ENCODE data around the gene LIN7C. TPM values are rescaled to one million over a fixed set of nuclear protein-coding genes. Genes with fewer than 3 reads are reported as not detected.

The LIN7C gene, protein sequence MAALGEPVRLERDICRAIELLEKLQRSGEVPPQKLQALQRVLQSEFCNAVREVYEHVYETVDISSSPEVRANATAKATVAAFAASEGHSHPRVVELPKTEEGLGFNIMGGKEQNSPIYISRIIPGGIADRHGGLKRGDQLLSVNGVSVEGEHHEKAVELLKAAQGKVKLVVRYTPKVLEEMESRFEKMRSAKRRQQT
- polyA plus RNA-seq (115 and 131 TPM in 2 replicates), polyA minus RNA-seq (231 and 253 TPM in 2 replicates)

DNA sequence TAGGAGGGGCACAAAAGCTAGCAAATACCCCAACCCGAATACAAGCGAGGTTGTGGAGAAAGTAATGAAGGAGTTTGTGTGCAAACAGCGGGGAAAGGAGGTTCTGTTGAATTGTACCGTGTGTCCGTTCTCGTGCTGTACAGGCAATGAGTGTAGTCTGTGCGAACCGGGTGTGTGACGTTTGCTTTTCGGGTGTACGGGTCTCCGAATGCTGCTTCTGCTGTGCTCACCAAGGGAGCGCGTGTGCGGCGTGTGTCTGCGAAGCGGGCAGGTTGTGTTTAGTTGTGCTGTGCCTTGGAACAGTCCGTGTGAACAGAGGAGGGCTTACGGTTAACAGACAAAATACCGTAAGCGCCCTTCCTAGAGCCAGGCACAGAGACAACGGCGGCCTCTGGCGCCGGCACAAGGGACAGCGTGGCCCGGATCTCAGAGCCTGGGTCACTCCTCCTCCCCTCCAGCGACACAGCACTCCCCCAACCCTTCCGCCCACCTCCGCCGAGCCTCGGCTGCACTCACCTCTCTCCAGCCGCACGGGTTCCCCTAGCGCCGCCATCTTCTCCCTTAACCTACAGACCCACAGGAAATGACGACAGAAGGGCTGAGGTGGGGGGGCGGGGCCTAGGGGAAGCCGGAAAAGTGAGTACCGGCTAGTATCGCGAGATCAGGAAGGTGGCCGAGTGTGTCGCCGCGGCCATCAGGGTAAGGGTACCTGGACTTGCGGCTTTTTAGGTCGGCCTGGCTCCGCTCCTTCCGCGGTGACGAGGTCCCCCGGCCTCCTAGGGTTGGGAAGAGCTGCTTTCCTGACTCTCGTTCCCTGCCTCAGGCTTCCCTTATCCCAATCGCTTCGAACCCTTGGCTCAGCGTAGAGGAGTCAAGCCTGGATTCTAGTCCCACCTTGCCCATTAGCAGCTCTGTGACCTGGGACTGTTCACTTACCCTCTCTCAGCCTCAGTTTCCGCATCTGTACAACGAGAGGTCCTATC is at the start of gene LIN7C:
Gene LIN7C, minus strand, starts transcription at position 570 of the 983 bp plus-strand sequence. Its CDS starts 17 bp downstream, at position 553.
- H3K9me3 ChIP-seq (ENCODE audit: low read length): no peaks in the 10 kb centered on the region
- no peaks in the 10 kb centered on the region for H3K36me3 ChIP-seq (ENCODE audit: insufficient read depth, low read length)
- H3F3A ChIP-seq (ENCODE audit: insufficient read depth, low read length, poor library complexity, severe bottlenecking): peaks cover 2% of the 10 kb centered on the region
- H3K27ac ChIP-seq (ENCODE audit: low read length): peak within 1 kb of the TSS; percentile 95
- H3K27me3 ChIP-seq (ENCODE audit: insufficient read depth, low read depth, low read length): no peaks in the 10 kb centered on the region
- TF ChIP-seq EP300 (conservative IDR thresholded peaks at IDR 0.05; ENCODE audit: poor library complexity, severe bottlenecking): peak; percentile 45
- peak; percentile 49 for TF ChIP-seq CTCF (IDR thresholded peaks at IDR 0.05; ENCODE audit: poor library complexity, severe bottlenecking)
- peak; percentile 99 for TF ChIP-seq POLR2AphosphoS5 (IDR thresholded peaks at IDR 0.05)
- TF ChIP-seq MXI1 (conservative IDR thresholded peaks at IDR 0.05; ENCODE audit: poor library complexity, severe bottlenecking): peak; percentile 88
- peak; percentile 16 for TF ChIP-seq RAD21 (conservative IDR thresholded peaks at IDR 0.05)
- TF ChIP-seq, protein P1, sequence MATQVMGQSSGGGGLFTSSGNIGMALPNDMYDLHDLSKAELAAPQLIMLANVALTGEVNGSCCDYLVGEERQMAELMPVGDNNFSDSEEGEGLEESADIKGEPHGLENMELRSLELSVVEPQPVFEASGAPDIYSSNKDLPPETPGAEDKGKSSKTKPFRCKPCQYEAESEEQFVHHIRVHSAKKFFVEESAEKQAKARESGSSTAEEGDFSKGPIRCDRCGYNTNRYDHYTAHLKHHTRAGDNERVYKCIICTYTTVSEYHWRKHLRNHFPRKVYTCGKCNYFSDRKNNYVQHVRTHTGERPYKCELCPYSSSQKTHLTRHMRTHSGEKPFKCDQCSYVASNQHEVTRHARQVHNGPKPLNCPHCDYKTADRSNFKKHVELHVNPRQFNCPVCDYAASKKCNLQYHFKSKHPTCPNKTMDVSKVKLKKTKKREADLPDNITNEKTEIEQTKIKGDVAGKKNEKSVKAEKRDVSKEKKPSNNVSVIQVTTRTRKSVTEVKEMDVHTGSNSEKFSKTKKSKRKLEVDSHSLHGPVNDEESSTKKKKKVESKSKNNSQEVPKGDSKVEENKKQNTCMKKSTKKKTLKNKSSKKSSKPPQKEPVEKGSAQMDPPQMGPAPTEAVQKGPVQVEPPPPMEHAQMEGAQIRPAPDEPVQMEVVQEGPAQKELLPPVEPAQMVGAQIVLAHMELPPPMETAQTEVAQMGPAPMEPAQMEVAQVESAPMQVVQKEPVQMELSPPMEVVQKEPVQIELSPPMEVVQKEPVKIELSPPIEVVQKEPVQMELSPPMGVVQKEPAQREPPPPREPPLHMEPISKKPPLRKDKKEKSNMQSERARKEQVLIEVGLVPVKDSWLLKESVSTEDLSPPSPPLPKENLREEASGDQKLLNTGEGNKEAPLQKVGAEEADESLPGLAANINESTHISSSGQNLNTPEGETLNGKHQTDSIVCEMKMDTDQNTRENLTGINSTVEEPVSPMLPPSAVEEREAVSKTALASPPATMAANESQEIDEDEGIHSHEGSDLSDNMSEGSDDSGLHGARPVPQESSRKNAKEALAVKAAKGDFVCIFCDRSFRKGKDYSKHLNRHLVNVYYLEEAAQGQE (IDR thresholded peaks at IDR 0.05; ENCODE audit: borderline replicate concordance): peak; percentile 80
- peak; percentile 24 for TF ChIP-seq SMC3 (conservative IDR thresholded peaks at IDR 0.05; ENCODE audit: poor library complexity)
- TF ChIP-seq TAF1 (IDR thresholded peaks at IDR 0.05; ENCODE audit: low read depth): peak; percentile 91
- TF ChIP-seq EZH2 (IDR thresholded peaks at IDR 0.05; ENCODE audit: borderline replicate concordance, insufficient read depth, low read length, poor library complexity, severe bottlenecking): no peak
- peak within 1 kb of the TSS; percentile 99 for H2AFZ ChIP-seq (ENCODE audit: low read depth, low read length)
- H3K4me2 ChIP-seq (ENCODE audit: low read length): peak within 1 kb of the TSS; percentile 93
- H3K9me2 ChIP-seq (ENCODE audit: insufficient read depth, low read length): no peaks in the 10 kb centered on the region
- no peaks in the 10 kb centered on the region for H4K20me1 ChIP-seq (ENCODE audit: insufficient read depth)
- peak within 1 kb of the TSS; percentile 97 for H3K9ac ChIP-seq (ENCODE audit: low read length)
- peak within 1 kb of the TSS; percentile 77 for H3K4me3 ChIP-seq (ENCODE audit: low read length)
- H3K79me2 ChIP-seq (replicated peaks; ENCODE audit: insufficient read depth, low read length): peaks cover 36% of the 10 kb centered on the region

GRCh38 chr11:27555264-27555663 is 48.7 kb upstream of the LIN7C start:
- no peaks in the 10 kb centered on the region for H3K36me3 ChIP-seq (ENCODE audit: insufficient read depth, low read length)
- H3K79me2 ChIP-seq (replicated peaks; ENCODE audit: insufficient read depth, low read length): no peaks in the 10 kb centered on the region
- no peak overlapping the region for H3K9ac ChIP-seq (ENCODE audit: low read length)
- no peak overlapping the region for H3K27ac ChIP-seq (ENCODE audit: low read length)
- no peaks in the 10 kb centered on the region for H3K9me3 ChIP-seq (ENCODE audit: low read length)
- H3F3A ChIP-seq (ENCODE audit: insufficient read depth, low read length, poor library complexity, severe bottlenecking): no peaks in the 10 kb centered on the region
- no peaks in the 10 kb centered on the region for H4K20me1 ChIP-seq (ENCODE audit: insufficient read depth)
- no peak overlapping the region for H3K4me3 ChIP-seq (ENCODE audit: low read length)
- H2AFZ ChIP-seq (ENCODE audit: low read depth, low read length): no peak overlapping the region
- TF ChIP-seq SMC3 (conservative IDR thresholded peaks at IDR 0.05; ENCODE audit: poor library complexity) (no peak), EZH2 (IDR thresholded peaks at IDR 0.05; ENCODE audit: borderline replicate concordance, insufficient read depth, low read length, poor library complexity, severe bottlenecking) (no peak), CTCF (IDR thresholded peaks at IDR 0.05; ENCODE audit: poor library complexity, severe bottlenecking) (no peak), RAD21 (conservative IDR thresholded peaks at IDR 0.05) (no peak), MXI1 (conservative IDR thresholded peaks at IDR 0.05; ENCODE audit: poor library complexity, severe bottlenecking) (no peak), POLR2AphosphoS5 (IDR thresholded peaks at IDR 0.05) (no peak), EP300 (conservative IDR thresholded peaks at IDR 0.05; ENCODE audit: poor library complexity, severe bottlenecking) (no peak), TAF1 (IDR thresholded peaks at IDR 0.05; ENCODE audit: low read depth) (no peak)
- TF ChIP-seq, protein P1 (IDR thresholded peaks at IDR 0.05; ENCODE audit: borderline replicate concordance): no peak
- no peak overlapping the region for H3K4me2 ChIP-seq (ENCODE audit: low read length)
- no peaks in the 10 kb centered on the region for H3K27me3 ChIP-seq (ENCODE audit: insufficient read depth, low read depth, low read length)
- H3K9me2 ChIP-seq (ENCODE audit: insufficient read depth, low read length): no peaks in the 10 kb centered on the region
